Keratinocyte (primary cell): ENCODE measurements around the gene PLA2G2E. TPM values are rescaled to one million over a fixed set of nuclear protein-coding genes. Genes with fewer than 3 reads are reported as not detected.

ENCODE experiments used
- DNase-seq: peaks from one replicate; pipeline ENCODE4 v3.0.0-alpha.2; 2011; ENCODE audit warnings: low read depth, missing footprints, low spot score
- FAIRE-seq: peaks from 2 replicates; lab custom pipeline; 2011; peaks lifted over from hg19 to GRCh38; lab: Jason Lieb, UNC
- H2AFZ ChIP-seq: 2 replicates; pipeline ENCODE4 v1.6.0; 2012; ENCODE audit warnings: low read length, control low read depth, inconsistent platforms; ENCODE audit not compliant: control insufficient read depth
- H3K27ac ChIP-seq: 2 replicates; pipeline ENCODE4 v1.5.1; 2011; ENCODE audit warnings: low read length; ENCODE audit not compliant: control insufficient read depth, insufficient read depth
- H3K27me3 ChIP-seq: 3 replicates; pipeline ENCODE4 v1.6.0; 2011; ENCODE audit warnings: low read length; ENCODE audit not compliant: control insufficient read depth, insufficient read depth; ENCODE audit errors: extremely low read depth
- H3K36me3 ChIP-seq, 2 experiments: 2 replicates in 1 of 2; 3 replicates in 1 of 2; pipeline ENCODE4 v1.5.1; 2011; ENCODE audit warnings: low read length in 2 of 2, mild to moderate bottlenecking in 1 of 2; ENCODE audit not compliant: control insufficient read depth in 2 of 2, insufficient read depth in 2 of 2; ENCODE audit errors: extremely low read depth in 1 of 2
- H3K4me1 ChIP-seq: 3 replicates; pipeline ENCODE4 v1.5.1; 2011; ENCODE audit warnings: low read length; ENCODE audit not compliant: control insufficient read depth, insufficient read depth; ENCODE audit errors: extremely low read depth
- H3K4me2 ChIP-seq: 3 replicates; pipeline ENCODE4 v1.6.0; 2011; ENCODE audit warnings: low read depth, low read length; ENCODE audit not compliant: control insufficient read depth, insufficient read depth; ENCODE audit errors: extremely low read depth
- H3K4me3 ChIP-seq, 3 experiments: fragments of 200-600 bp in 1 of 3; sonication (generic) in 1 of 3; 2 replicates in 2 of 3; 3 replicates in 1 of 3; pipeline ENCODE4 v1.5.1; 2011 to 2016; ENCODE audit warnings: low read length in 3 of 3, mild to moderate bottlenecking in 3 of 3, control low read depth in 2 of 3, inconsistent platforms in 1 of 3, low read depth in 1 of 3, mixed read lengths in 1 of 3, mixed run types in 1 of 3, moderate library complexity in 1 of 3; ENCODE audit not compliant: control insufficient read depth in 2 of 3, insufficient read depth in 2 of 3; ENCODE audit errors: extremely low read depth in 1 of 3
- H3K79me2 ChIP-seq: 2 replicates; pipeline ENCODE4 v1.6.0; 2012; ENCODE audit warnings: low read length; ENCODE audit not compliant: control insufficient read depth, insufficient read depth
- H3K9ac ChIP-seq: 3 replicates; pipeline ENCODE4 v1.6.0; 2011; ENCODE audit warnings: low read length; ENCODE audit not compliant: control insufficient read depth, insufficient read depth; ENCODE audit errors: extremely low read depth
- H3K9me1 ChIP-seq: 3 replicates; pipeline ENCODE4 v1.6.0; 2011; ENCODE audit warnings: low read length; ENCODE audit not compliant: control insufficient read depth, insufficient read depth; ENCODE audit errors: extremely low read depth
- H3K9me3 ChIP-seq: 2 replicates; pipeline ENCODE4 v1.5.1; 2012; ENCODE audit warnings: low read depth, low read length; ENCODE audit not compliant: control insufficient read depth
- H4K20me1 ChIP-seq: 3 replicates; pipeline ENCODE4 v1.6.0; 2011; ENCODE audit warnings: low read length; ENCODE audit not compliant: control insufficient read depth, insufficient read depth; ENCODE audit errors: extremely low read depth
- CTCF ChIP-seq, 3 experiments: IDR thresholded peaks in 1 of 3; conservative IDR thresholded peaks in 1 of 3; optimal IDR thresholded peaks in 1 of 3; 2 replicates in 2 of 3; 3 replicates in 1 of 3; pipeline versions ENCODE3 to v1.5.1; 2011; ENCODE audit warnings: low read length in 3 of 3, mild to moderate bottlenecking in 3 of 3, moderate library complexity in 2 of 3, control low read depth in 1 of 3, inconsistent platforms in 1 of 3; ENCODE audit not compliant: insufficient read depth in 2 of 3; ENCODE audit errors: extremely low read depth in 1 of 3
- EZH2 ChIP-seq: IDR thresholded peaks from one replicate; pipeline ENCODE4 v1.6.1; 2012; ENCODE audit warnings: inconsistent platforms, mild to moderate bottlenecking, low read length, moderate library complexity
- dilution Hi-C: fragments of 300-500 bp; cut with MboI; formaldehyde crosslinking; loops from one replicate; pipeline ENCODE4 v1.7.0; 2020; ENCODE audit warnings: low sequenced_read_pairs; ENCODE audit not compliant: extremely low pct_ligation_motif_present
- polyA plus RNA-seq, 5 experiments: library from polyadenylated mRNA; depleted of rRNA in 3 of 5; stranded (reverse) in 3 of 5; stranded (forward) in 1 of 5; unstranded in 1 of 5; fragments of >200 nt; gene quantifications; 1 replicate in 1 of 5; 2 replicates in 3 of 5; 3 replicates in 1 of 5; pipeline versions ENCODE4 v1.2.1 to v1.2.3, GENCODE V29; 2011 to 2012; ENCODE audit warnings: missing spikeins in 2 of 5, low read depth in 1 of 5, low replicate concordance in 1 of 5

Gene PLA2G2E
- polyA plus RNA-seq, 1 donor (not counting 4 experiments of a cell fraction or from before 2014, with no cell fraction given) = not detected

- H3K36me3 ChIP-seq = no peaks in the 10 kb centered on the region
- FAIRE-seq = no peak
- dilution Hi-C loops = no loop called here
- no peaks in the 10 kb centered on the region for H3K9me3 ChIP-seq
- no peak overlapping the region for H3K4me2 ChIP-seq
- no peaks in the 10 kb centered on the region for H3K79me2 ChIP-seq
- DNase-seq = no peak
- no peaks in the 10 kb centered on the region for H3K9me1 ChIP-seq
- no peak overlapping the region for H2AFZ ChIP-seq
- no peaks in the 10 kb centered on the region for H3K4me1 ChIP-seq
- TF ChIP-seq CTCF (optimal IDR thresholded peaks at IDR 0.05 in 1 of 3, IDR thresholded peaks at IDR 0.05 in 1 of 3, conservative IDR thresholded peaks at IDR 0.05 in 1 of 3; ENCODE audit: extremely low read depth in 1 of 3, insufficient read depth in 2 of 3, low read length in 3 of 3) (no peak), EZH2 (no peak)
- H3K9ac ChIP-seq = no peak overlapping the region
- no peaks in the 10 kb centered on the region for H3K27me3 ChIP-seq
- H4K20me1 ChIP-seq = no peaks in the 10 kb centered on the region
- no peak overlapping the region for H3K27ac ChIP-seq
- no peak overlapping the region for H3K4me3 ChIP-seq
Measured at GRCh38 chr1:19941206-19941568, 17.8 kb upstream of the PLA2G2E start.

GRCh38 chr1:19940486-19941205 is 17.2 kb upstream of the PLA2G2E start:
- H3K9ac ChIP-seq = no peak overlapping the region
- no peaks in the 10 kb centered on the region for H3K4me1 ChIP-seq
- no peak overlapping the region for H2AFZ ChIP-seq
- no peaks in the 10 kb centered on the region for H3K27me3 ChIP-seq
- H3K79me2 ChIP-seq = no peaks in the 10 kb centered on the region
- H4K20me1 ChIP-seq = no peaks in the 10 kb centered on the region
- H3K4me2 ChIP-seq = no peak overlapping the region
- no peaks in the 10 kb centered on the region for H3K36me3 ChIP-seq
- dilution Hi-C loops = no loop called here
- no peak for TF ChIP-seq CTCF (optimal IDR thresholded peaks at IDR 0.05 in 1 of 3, IDR thresholded peaks at IDR 0.05 in 1 of 3, conservative IDR thresholded peaks at IDR 0.05 in 1 of 3; ENCODE audit: extremely low read depth in 1 of 3, insufficient read depth in 2 of 3, low read length in 3 of 3)
- TF ChIP-seq EZH2 = no peak
- no peaks in the 10 kb centered on the region for H3K9me1 ChIP-seq
- H3K4me3 ChIP-seq = no peak overlapping the region
- H3K9me3 ChIP-seq = no peaks in the 10 kb centered on the region
- DNase-seq (no peak), FAIRE-seq (no peak)
- H3K27ac ChIP-seq = no peak overlapping the region
